ENCODE measurements around the gene SULF2.

- TF ChIP-seq ZNF274 (IDR thresholded peaks at IDR 0.05; ENCODE audit: low read depth, low read length): no peak
- TF ChIP-seq SUZ12 (IDR thresholded peaks at IDR 0.05; ENCODE audit: extremely low read depth, insufficient read depth, insufficient read length): no peak
- no peak for TF ChIP-seq YY1 (IDR thresholded peaks at IDR 0.05; ENCODE audit: insufficient read depth, insufficient read length)
Measured at GRCh38 chr20:47740862-47741184, 44.5 kb downstream of the SULF2 start.
